GM19328 (cell line): Measurements from ENCODE around the gene TCEANC.
A peak's percentile ranks its signal among the peaks of the same experiment; 100 is the strongest.
"Not testable (repeated sequence)": the region's sequence is repeated elsewhere in the genome, so short reads cannot be mapped to it uniquely, and the experiment has no call there.

Experiments
- ATAC-seq: cut with Tn5 transposase; IDR thresholded peaks from one replicate; pipeline ENCODE4 v1.9.1; 2021; ENCODE audit warnings: mild to moderate bottlenecking, moderate library complexity; ENCODE audit not compliant: unreplicated experiment

TCEANC gene

DNA sequence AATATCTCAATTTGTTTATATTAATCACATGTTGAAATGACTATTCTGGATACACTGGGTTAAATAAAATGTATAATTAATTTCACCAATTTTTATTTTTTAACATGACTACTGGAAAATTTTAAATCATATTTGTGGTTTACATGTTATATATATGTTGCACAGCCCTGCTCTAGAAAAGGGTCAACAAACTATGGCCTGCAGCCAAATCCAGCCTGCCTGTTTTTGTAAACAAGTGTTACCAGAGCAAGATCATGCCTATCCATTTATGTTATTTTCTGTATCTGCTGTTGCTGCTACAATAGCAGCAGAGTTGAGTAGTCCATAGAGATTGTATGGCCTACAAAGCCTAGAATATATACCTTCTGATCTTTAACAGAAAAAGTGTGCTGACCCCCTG is 1.2 kb downstream of the TCEANC start:
- ATAC-seq, result no peak

DNA sequence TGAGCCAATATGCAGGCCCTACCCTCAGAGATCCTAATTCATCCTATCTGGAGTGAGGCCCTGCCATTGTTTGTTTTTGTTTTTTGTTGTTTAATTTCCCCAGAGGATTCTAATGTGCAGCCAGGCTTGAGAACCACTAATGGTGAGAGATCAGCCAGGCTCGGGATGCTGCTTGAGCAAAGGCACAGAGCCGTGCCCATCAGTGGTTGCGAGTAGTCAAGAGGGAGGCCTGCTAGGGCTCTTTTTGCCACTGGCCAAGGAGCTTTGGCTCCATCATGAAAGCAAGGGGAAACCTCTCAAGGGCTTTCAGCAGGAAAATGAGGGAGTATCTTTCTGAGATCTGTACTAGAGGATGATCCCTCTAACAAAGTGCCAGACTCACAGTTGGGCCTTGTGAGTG is 2.7 kb downstream of the TCEANC start:
- no peak for ATAC-seq

DNA sequence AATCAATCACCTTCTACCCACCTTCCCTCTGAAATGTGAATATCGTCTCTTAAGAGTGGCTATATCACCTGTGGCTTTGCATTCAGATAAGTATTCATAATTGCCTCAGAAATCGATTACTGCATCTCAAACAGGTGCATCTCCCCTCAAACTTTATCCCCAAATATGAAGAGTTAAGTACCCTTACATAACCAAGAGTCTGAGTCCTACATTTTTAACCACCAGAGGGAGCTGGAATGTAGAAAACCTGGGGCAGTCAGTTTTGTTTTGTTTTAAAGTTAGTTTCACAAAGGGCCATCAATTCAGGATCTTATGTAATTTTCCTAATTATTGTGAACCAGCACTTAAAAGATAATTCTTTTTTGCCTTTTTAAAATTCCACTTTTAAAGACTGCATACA is 5.7 kb downstream of the TCEANC start:
- no peak for ATAC-seq

DNA sequence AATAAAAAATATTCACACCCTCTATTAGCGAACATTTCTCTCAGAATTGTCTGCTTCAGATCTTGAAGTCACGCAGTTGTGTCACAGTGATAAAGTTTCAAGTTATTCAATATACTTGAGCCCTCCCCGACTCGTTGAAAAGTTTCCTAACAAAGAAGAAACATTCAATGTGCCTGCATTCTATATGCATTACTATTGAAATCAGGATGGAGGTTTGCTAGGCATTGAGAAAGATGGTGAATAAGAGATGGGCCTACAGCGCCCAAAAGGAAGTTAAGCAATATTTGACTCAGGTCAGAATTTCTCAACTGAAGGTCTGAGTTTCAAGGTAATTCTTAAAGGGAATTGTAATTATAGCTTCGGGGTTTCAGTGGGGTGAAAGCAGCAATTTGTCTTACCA is 6.1 kb downstream of the TCEANC start:
- ATAC-seq, result no peak

DNA sequence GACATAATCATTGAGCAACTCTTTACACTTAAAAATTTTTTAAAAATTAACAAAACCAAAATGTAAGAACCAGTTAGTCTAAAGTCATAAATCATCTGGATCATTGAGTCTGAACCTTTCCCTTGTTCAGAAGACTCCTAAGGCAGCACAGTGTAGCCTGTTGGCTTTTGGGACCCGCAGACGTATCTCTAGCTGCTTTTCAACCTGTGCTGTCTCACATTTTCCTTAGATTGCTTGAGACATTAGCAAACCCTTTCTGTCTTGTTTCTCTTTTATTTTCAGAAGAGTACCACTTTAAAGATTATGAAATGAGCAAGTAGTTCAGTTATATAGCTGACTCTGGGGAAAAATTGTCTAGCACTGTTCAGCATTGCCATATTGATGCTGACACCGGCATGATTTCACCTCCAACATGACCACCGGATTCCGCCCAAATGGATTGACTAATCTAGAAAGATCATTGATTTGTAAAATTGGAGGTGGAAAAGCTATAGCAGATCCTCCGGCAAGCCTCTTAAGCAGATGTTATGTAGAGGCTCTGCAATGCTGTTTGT is 8.9 kb downstream of the TCEANC start:
- peak; percentile 36 for ATAC-seq

DNA sequence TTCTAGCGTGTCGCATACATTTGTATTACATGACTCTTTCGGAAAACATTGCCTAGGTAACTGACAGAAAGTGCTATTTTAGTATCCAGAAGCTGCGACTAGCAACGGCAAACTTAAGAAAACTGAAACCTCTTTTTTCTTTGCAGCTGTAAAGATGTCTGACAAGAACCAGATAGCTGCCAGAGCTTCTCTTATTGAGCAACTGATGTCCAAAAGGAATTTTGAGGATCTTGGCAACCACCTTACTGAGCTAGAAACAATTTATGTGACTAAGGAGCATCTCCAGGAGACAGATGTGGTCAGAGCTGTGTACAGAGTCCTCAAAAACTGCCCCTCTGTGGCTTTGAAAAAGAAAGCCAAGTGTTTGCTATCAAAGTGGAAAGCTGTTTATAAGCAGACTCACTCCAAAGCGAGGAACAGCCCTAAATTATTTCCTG is 9.4 kb downstream of the TCEANC start:
- ATAC-seq, result peak; percentile 60

DNA sequence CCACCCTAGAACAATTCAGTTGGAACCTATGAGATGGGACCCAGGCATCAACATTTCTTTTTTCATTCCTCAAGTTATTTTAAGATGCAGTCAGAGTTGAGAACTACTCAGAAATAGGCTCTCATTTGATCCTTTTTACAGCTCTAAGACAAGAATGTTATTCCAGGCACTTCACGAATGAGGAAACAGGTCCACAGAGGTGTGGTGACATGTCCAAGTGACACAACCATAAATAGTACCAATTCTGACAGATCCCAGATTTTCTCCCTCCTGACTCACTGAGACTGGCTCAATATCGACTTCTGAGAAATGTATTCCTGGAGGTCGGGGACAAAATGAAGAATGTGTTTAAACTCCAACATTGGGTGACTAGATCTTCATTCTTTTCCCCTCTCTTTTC is 11.1 kb downstream of the TCEANC start:
- ATAC-seq, result no peak

DNA sequence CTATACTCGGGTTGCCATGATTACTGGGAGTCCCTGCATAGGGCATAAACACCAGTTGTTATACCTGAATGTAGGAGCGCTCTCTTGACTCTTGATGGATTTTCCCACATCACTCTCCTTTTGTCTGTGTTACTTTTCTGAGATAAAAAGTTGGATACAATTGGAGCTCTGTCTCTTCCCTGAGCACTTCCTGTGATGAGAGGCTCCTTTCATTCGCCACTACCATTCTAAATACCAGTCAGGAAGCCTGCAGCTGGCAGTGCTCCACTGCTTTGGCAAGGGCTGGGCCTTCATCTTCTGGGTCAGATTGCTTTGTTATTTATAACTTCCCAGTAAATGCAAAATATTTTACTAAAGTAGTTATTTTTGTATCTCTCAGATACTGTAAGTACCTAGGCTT is 13.9 kb downstream of the TCEANC start:
- no peak for ATAC-seq

DNA sequence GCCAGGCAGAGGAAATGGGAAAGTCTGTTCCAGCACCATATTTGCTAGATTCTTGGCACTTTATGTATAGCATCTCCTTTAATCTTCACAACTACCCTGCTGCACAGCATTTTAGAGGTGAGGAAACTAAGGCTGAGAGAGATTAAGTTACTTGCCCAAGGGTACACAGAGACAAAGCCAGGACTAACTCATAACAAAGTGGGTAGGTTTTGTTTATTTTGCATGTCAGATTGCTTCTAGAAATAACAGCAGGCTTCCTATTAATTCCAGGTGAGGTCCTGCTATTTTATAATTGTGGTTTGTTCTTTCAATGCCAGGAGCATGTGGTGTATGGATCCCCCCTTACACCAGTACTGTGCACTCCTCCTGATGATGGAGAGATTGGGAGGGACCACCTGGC is 15.0 kb downstream of the TCEANC start:
- no peak for ATAC-seq

DNA sequence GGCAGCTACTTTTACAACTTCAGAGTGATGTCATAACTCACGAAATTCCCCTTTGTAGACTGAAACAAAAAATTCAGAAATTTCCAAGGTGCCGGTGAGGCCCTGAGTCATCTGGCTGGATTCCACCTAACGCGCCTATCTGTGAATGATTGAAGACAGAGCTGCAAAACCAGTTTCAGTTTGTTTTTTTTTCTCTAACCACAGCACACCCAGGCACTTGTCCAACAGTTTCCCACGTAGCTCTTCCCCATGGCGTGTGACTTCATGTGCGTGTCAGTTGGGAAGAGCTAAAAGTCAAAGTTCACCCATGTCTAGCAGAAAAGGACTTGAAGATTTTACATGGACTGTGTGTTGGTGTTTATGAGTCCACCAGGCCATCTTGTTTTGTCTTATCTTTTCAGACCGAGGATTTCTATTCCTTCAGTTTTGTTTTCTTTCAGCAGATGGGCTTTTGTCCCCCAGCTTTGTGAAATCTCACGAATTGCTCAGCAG is 16.4 kb downstream of the TCEANC start:
- ATAC-seq, result no peak

DNA sequence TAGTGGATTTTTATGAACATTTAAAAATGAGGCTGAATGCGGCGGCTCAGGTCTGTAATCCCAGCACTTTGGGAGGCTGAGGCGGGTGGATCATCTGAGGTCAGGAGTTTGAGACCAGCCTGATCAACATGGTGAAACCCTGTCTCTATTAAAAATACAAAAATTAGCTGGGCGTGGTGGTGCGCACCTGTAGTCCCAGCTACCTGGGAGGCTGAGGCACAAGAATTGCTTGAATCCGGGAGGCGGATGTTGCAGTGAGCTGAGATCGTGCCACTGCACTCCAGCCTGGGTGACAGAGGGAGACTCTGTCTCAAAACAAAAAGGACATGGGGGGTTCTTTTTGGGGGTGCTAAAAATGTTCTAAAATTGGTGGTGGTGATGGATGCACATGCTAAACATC is 16.8 kb downstream of the TCEANC start:
- not testable (repeated sequence) for ATAC-seq

DNA sequence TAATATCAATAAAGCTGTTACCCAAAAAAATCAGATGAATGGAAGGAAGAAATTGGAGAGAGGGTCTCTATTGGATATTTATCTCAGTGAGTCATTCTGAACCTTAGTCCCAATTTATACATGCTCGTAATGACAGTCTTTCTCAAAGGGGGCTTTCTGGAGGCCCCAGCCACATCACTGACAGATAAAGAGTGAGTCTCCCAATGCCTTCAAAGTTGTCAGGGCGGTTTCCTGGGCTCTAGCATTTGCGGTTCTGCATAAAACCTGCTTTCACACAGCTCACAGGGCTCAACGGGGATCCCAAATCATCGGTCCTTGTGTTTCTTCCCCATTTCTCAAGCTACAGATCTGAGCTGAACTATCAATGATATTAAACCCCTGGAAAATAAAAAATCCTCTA is 17.3 kb downstream of the TCEANC start:
- no peak for ATAC-seq

DNA sequence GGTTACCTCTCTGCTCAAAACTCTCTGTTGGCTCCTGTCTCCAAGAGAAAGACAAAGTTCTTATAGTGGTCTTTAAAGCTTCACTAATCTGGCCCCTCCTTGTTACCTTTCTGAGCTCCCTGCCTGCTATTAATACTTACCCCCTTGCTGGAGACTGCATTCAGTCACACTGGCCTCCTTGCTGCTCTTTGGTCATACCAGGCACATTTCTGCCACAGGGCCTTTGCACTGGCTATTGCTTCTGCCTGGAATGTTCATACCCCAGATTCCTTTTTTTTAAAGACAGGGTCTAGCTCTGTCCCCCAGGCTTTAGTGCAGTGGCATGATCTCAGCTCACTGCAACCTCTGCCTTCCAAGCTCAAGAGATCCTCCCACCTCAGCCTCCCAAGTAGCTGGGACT is 20.1 kb downstream of the TCEANC start:
- ATAC-seq, result no peak

DNA sequence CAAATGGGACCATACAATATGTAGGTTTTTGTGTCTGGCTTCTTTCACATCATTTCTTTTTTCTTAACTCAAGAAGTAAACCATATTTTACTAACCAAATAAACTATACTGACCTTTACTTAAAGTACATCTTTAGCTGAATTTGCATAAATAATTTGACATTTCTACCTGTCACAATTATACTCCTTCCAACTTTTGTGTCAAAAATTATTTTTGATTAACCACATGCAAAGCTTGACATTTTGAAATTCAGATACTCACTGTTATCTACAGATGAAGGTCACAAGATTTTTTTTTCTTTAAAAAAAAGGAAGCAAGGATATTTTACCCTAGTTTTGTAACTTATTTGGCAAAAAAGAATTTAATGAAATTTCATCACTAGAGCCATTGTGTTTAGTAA is 23.9 kb downstream of the TCEANC start:
- ATAC-seq, result no peak

DNA sequence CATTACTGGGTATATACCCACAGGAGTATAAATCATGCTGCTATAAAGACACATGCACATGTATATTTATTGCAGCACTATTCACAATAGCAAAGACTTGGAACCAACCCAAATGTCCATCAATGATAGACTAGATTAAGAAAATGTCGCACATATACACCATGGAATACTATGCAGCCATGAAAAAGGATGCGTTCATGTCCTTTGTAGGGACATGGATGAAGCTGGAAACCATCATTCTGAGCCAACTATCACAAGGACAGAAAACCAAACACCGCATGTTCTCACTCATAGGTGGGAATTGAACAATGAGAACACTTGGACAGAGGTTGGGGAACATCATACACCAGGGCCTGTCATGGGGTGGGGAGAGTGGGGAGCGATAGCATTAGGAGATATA is 26.8 kb downstream of the TCEANC start:
- not testable (repeated sequence) for ATAC-seq

DNA sequence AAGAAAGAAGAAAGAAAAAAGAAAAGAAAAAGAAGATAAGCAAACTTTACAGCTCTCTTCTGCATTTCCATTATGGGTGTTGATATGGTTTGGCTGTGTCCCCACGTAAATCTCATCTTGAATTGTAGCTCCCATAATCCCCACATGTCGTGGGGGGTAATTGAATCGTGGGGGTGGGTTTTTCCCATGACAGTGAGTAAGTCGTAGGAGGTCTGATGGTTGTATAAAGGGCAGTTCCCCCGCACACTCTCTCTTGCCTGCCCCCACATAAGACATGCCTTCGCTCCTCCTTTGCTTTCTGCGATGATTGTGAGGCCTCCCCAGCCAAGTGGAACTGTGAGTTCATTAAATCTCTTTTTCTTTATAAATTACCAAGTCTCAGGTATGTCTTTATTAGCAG is 28.7 kb downstream of the TCEANC start:
- ATAC-seq, result no peak

DNA sequence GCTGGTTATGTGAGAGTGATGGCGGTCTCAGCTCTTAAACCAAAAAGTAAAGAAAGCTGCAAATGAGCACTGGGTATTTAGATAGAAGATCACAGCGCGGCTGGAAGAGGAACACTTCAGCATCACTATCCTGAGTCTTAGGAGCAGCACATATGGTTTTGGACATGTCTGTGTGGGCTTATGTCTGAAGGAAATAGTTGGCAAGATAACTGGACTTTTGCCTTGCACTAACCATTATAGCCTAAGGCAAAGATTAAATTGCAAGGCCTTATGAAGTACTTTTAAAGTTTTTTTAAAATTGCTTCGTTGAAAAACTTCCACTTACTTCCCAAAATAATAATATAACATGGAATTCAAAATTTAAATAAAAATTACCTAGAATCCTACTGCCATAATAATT is 31.4 kb downstream of the TCEANC start:
- ATAC-seq, result no peak

DNA sequence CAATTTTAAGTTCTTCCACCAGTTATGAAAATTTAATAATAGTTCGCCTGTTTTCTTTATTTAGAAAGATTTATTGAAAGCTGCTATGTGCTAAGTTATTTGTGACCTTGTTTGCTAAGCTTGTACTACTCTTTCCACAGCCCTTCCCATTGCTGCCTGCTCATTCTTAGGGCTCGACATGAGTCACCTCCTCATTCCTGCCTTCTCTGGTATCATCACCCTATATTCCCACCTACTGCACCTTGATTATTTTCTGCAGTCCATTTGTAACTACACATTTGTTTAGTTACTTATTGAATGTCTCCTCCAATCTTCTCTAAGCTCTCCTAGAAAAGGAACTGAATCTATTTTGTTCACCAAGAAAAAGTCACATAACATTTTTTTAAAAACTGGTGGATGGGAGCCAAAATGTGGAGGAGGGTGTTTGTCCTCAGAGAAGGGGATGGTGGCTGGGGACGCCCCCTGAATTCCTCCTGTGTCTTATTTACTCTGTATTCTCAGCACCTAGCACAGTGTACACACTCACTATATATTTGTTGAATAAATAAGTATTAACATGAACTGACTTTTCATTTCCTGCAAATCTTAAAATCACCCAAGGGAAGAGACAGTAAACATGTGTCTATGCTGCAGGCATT is 32.3 kb downstream of the TCEANC start:
- no peak for ATAC-seq

DNA sequence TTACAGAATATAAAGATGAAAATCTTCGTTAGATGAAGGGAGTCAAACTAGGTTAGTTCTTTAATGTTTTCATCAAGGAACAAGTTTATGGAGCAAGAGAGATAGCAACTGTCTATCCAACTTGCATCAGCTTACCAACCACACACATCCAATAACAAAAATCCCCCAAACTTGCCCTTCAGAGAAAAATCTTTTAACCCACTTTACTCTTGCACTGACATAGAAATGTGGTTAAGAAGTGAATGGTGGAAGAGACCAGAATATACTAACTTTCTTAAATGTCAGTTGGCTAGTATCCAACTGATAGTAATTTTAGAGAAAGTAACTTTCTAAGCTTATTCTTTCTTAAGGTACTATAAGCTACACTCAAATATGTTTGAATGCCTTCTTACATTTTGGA is 34.3 kb downstream of the TCEANC start:
- ATAC-seq, result no peak

DNA sequence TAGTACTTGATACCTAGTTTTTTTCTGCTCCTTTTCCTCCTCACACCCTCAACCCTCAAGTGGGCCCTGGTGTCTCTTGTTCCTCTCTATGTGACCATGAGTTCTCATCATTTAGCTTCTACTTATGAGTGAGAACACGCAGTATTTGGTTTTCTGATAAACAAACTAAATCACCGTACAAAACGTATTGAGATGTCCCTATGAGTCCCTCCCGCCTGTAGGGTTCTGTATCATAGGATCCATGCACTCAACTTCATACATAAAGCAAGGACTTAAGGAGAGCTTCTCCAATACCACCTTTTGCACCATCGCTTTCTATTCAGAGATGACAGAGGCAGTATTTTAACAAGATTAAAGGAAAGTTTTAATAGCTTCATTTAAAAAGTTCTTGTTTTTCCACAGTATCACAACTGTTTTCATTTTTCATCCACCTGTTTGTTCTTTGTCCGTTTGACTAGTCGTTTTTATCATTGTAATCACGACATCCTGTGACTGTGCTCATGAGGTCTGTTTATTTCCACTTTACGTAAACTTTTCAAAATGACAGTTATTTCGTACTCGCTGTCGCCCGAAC is 35.5 kb downstream of the TCEANC start:
- no peak for ATAC-seq

DNA sequence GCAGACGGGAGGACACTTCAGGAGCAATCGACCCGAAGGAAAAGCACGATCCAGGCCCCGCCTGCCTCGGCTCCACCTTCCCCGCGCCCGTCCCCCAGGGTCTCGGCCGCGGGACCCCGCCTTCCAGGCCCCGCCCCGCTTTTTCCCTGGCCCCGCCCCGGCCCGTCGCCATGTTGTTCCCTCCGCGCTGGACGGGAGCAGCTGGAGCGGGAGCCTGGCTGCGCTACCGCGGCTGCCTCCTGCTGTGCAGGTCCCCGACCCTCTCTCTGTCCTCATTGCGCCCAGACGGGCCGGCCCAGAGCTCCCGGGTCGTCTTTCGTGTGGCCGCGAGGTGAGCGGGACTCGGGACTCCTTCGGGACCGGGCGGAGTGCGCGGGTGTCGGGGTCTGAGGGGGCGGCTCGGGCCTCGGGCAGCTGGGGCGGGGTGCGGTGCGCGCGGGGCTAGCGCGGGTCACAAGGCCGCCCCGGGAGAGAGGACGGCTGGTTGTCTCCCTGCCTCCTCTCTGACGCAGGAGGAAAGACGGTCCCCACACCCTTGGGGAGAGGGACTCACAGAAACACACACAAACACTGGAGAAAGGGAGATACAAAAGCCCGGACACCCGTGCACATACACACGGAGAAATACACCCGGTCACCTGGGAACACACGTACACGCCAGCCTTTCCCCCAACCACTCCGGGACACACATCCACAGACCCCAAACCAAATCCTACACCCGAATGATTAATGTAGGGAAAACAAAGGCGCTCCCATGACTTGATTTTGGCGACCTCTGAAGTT is 36.2 kb downstream of the TCEANC start, which contains the start of gene RAB9A:
TSS of gene RAB9A (plus strand) at position 171 of the 783 bp plus-strand sequence. CDS start 19,619 bp downstream, outside the sequence.
- ATAC-seq, result peak; percentile 68

DNA sequence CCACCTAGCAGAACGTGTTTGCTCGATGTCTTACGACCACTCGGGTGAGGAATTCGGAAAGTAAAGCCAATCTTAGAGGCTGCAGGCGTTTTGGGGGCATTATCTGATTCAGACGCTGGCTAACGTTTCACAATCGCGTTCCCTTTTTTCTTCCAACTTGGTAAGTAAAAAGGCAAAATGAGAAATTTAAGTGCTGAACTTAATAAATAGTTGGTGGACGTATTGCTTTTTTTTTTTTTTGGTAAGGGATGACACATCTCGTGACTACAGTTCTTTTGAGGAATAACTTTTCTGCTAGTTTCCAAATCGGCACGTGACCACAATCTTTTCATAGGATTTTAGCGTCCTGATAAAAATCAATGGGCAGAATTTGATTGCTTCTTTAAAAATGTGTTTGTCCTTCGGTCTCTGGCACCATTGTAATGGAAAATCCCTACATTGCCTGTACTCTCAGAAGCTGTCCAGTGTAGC is 36.8 kb downstream of the TCEANC start:
- ATAC-seq, result no peak
